Liver (tissue), 3 donors: ENCODE results near the gene SAMD8.

ENCODE experiments used
- EGR1 ChIP-seq, 2 donors: IDR thresholded peaks; 2 replicates each; pipeline ENCODE4 v1.6.1; 2016 to 2018; ENCODE audit warnings: antibody characterized with exemption in 2 of 2, low read depth in 2 of 2
- FOXA1 ChIP-seq: IDR thresholded peaks from 2 replicates; pipeline ENCODE4 v1.6.1; 2016; ENCODE audit warnings: antibody characterized with exemption
- GABPA ChIP-seq, 2 donors: IDR thresholded peaks in 1 of 2; conservative IDR thresholded peaks in 1 of 2; 2 replicates each; pipeline ENCODE4 v1.6.1; 2016; ENCODE audit warnings: antibody characterized with exemption in 2 of 2, mild to moderate bottlenecking in 1 of 2, moderate library complexity in 1 of 2
- HNF4G ChIP-seq: IDR thresholded peaks from 2 replicates; pipeline ENCODE4 v1.6.1; 2016; ENCODE audit warnings: antibody characterized with exemption
- JUND ChIP-seq, 2 donors: IDR thresholded peaks; 2 replicates each; pipeline ENCODE4 v1.6.1; 2016; ENCODE audit warnings: antibody characterized with exemption in 2 of 2
- MAX ChIP-seq: IDR thresholded peaks from 2 replicates; pipeline ENCODE4 v1.6.1; 2016; ENCODE audit warnings: antibody characterized with exemption
- RAD21 ChIP-seq, 2 donors: IDR thresholded peaks; 2 replicates each; pipeline ENCODE4 v1.6.1; 2016; ENCODE audit warnings: antibody characterized with exemption in 2 of 2, mild to moderate bottlenecking in 2 of 2
- RXRA ChIP-seq, 2 donors: IDR thresholded peaks; 2 replicates each; pipeline ENCODE4 v1.6.1; 2017 to 2018; ENCODE audit warnings: antibody characterized with exemption in 2 of 2, mild to moderate bottlenecking in 1 of 2
- SP1 ChIP-seq: IDR thresholded peaks from 2 replicates; pipeline ENCODE4 v1.6.1; 2018; ENCODE audit warnings: antibody characterized with exemption, mild to moderate bottlenecking
- TAF1 ChIP-seq: conservative IDR thresholded peaks from 2 replicates; pipeline ENCODE4 v1.6.1; 2016; ENCODE audit warnings: antibody characterized with exemption, mild to moderate bottlenecking
- TF ChIP-seq, protein P1 (sequence below): IDR thresholded peaks from 2 replicates; pipeline ENCODE4 v1.6.1; 2016; ENCODE audit warnings: antibody characterized with exemption, mild to moderate bottlenecking
- TF ChIP-seq, protein P2 (sequence below): fragments of 150-350 bp; IDR thresholded peaks from 2 replicates; pipeline ENCODE4 v1.5.1; 2017; ENCODE audit warnings: improper control_type of control experiment, low read depth, low read length; ENCODE audit not compliant: missing input control
- donor health status: healthy.
- donor health status: healthy.

- TF ChIP-seq SP1 (no peak), TAF1 (no peak), GABPA (IDR thresholded peaks at IDR 0.05 in 1 of 2, conservative IDR thresholded peaks at IDR 0.05 in 1 of 2) (no peak), HNF4G (no peak), RXRA (IDR thresholded peaks at IDR 0.05) (no peak), MAX (no peak), JUND (IDR thresholded peaks at IDR 0.05) (no peak), EGR1 (IDR thresholded peaks at IDR 0.05; ENCODE audit: low read depth in 2 of 2) (no peak), FOXA1 (no peak), RAD21 (IDR thresholded peaks at IDR 0.05) (no peak)
- TF ChIP-seq, protein P1, sequence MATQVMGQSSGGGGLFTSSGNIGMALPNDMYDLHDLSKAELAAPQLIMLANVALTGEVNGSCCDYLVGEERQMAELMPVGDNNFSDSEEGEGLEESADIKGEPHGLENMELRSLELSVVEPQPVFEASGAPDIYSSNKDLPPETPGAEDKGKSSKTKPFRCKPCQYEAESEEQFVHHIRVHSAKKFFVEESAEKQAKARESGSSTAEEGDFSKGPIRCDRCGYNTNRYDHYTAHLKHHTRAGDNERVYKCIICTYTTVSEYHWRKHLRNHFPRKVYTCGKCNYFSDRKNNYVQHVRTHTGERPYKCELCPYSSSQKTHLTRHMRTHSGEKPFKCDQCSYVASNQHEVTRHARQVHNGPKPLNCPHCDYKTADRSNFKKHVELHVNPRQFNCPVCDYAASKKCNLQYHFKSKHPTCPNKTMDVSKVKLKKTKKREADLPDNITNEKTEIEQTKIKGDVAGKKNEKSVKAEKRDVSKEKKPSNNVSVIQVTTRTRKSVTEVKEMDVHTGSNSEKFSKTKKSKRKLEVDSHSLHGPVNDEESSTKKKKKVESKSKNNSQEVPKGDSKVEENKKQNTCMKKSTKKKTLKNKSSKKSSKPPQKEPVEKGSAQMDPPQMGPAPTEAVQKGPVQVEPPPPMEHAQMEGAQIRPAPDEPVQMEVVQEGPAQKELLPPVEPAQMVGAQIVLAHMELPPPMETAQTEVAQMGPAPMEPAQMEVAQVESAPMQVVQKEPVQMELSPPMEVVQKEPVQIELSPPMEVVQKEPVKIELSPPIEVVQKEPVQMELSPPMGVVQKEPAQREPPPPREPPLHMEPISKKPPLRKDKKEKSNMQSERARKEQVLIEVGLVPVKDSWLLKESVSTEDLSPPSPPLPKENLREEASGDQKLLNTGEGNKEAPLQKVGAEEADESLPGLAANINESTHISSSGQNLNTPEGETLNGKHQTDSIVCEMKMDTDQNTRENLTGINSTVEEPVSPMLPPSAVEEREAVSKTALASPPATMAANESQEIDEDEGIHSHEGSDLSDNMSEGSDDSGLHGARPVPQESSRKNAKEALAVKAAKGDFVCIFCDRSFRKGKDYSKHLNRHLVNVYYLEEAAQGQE, result no peak
- TF ChIP-seq, protein P2, sequence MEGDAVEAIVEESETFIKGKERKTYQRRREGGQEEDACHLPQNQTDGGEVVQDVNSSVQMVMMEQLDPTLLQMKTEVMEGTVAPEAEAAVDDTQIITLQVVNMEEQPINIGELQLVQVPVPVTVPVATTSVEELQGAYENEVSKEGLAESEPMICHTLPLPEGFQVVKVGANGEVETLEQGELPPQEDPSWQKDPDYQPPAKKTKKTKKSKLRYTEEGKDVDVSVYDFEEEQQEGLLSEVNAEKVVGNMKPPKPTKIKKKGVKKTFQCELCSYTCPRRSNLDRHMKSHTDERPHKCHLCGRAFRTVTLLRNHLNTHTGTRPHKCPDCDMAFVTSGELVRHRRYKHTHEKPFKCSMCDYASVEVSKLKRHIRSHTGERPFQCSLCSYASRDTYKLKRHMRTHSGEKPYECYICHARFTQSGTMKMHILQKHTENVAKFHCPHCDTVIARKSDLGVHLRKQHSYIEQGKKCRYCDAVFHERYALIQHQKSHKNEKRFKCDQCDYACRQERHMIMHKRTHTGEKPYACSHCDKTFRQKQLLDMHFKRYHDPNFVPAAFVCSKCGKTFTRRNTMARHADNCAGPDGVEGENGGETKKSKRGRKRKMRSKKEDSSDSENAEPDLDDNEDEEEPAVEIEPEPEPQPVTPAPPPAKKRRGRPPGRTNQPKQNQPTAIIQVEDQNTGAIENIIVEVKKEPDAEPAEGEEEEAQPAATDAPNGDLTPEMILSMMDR, result no peak
Measured at GRCh38 chr10:75102830-75103673, 8.4 kb upstream of the SAMD8 start.
